ENCODE results near the gene SNORC.
"Not testable (repeated sequence)": the region's sequence is repeated elsewhere in the genome, so short reads cannot be mapped to it uniquely, and the experiment has no call there.

SNORC gene

GRCh38 chr2:232870018-232870765 is at the start of gene SNORC:
Gene SNORC, plus strand, starts transcription at chr2:232870264. Its CDS starts 78 bp downstream, at chr2:232870342.
- no peak for DNase-seq (ENCODE audit: low read depth, low spot score)

GRCh38 chr2:232829988-232830387 is 40.1 kb upstream of the SNORC start:
- no peak for DNase-seq (ENCODE audit: low read depth, low spot score)

GRCh38 chr2:232831496-232831895 is 38.6 kb upstream of the SNORC start:
- no peak for DNase-seq (ENCODE audit: low read depth, low spot score)

GRCh38 chr2:232833830-232834229 is 36.2 kb upstream of the SNORC start:
- DNase-seq (ENCODE audit: low read depth, low spot score), result no peak

- DNase-seq (ENCODE audit: low read depth, low spot score), result no peak
These were observed 34.3 kb upstream of the SNORC start for GRCh38 chr2:232835687-232836208.

- no peak for DNase-seq (ENCODE audit: low read depth, low spot score)
These were observed 33.1 kb upstream of the SNORC start for GRCh38 chr2:232836934-232837333.

- no peak for DNase-seq (ENCODE audit: low read depth, low spot score)
These were observed 31.6 kb upstream of the SNORC start for GRCh38 chr2:232838406-232838874.

GRCh38 chr2:232839411-232840079 is 30.5 kb upstream of the SNORC start:
- no peak for DNase-seq (ENCODE audit: low read depth, low spot score)

GRCh38 chr2:232842689-232843088 is 27.4 kb upstream of the SNORC start:
- DNase-seq (ENCODE audit: low read depth, low spot score), result no peak

- no peak for DNase-seq (ENCODE audit: low read depth, low spot score)
These were observed 26.2 kb upstream of the SNORC start for GRCh38 chr2:232843834-232844233.

GRCh38 chr2:232846055-232846454 is 24.0 kb upstream of the SNORC start:
- no peak for DNase-seq (ENCODE audit: low read depth, low spot score)

GRCh38 chr2:232850039-232850438 is 20.0 kb upstream of the SNORC start:
- DNase-seq (ENCODE audit: low read depth, low spot score), result no peak

- DNase-seq (ENCODE audit: low read depth, low spot score), result not testable (repeated sequence)
These were observed 18.0 kb upstream of the SNORC start for GRCh38 chr2:232852081-232852480.

GRCh38 chr2:232852676-232853075 is 17.4 kb upstream of the SNORC start:
- DNase-seq (ENCODE audit: low read depth, low spot score), result no peak

GRCh38 chr2:232854082-232854481 is 16.0 kb upstream of the SNORC start:
- DNase-seq (ENCODE audit: low read depth, low spot score), result peak; percentile 17

GRCh38 chr2:232857158-232857563 is 12.9 kb upstream of the SNORC start:
- DNase-seq (ENCODE audit: low read depth, low spot score), result no peak

- no peak for DNase-seq (ENCODE audit: low read depth, low spot score)
These were observed 10.6 kb upstream of the SNORC start for GRCh38 chr2:232859385-232859916.

- no peak for DNase-seq (ENCODE audit: low read depth, low spot score)
These were observed 9.3 kb upstream of the SNORC start for GRCh38 chr2:232860593-232861241.

GRCh38 chr2:232861353-232861752 is 8.7 kb upstream of the SNORC start:
- DNase-seq (ENCODE audit: low read depth, low spot score), result no peak

GRCh38 chr2:232863996-232864395 is 6.1 kb upstream of the SNORC start:
- DNase-seq (ENCODE audit: low read depth, low spot score), result no peak

GRCh38 chr2:232865165-232865564 is 4.9 kb upstream of the SNORC start:
- DNase-seq (ENCODE audit: low read depth, low spot score), result no peak

GRCh38 chr2:232866104-232866503 is 4.0 kb upstream of the SNORC start:
- no peak for DNase-seq (ENCODE audit: low read depth, low spot score)

Data from brain pericyte (primary cell).